Choroid plexus epithelial cell (primary cell): ENCODE measurements around the gene ZNF319.
A peak's percentile ranks its signal among the peaks of the same experiment; 100 is the strongest.

Experiments used
- DNase-seq: peaks from one replicate; pipeline ENCODE4 v3.0.0-alpha.2; 2010; ENCODE audit warnings: low read depth
- H3K4me3 ChIP-seq: 2 replicates; pipeline ENCODE4 v1.5.1; 2011; ENCODE audit warnings: low read depth, mild to moderate bottlenecking, control low read depth, low read length, moderate library complexity
- TF ChIP-seq, protein P1 (sequence below): conservative IDR thresholded peaks from 2 replicates; pipeline ENCODE4 v1.5.1; 2011; ENCODE audit warnings: low read depth, mild to moderate bottlenecking, control low read depth, inconsistent platforms, low read length, moderate library complexity

The ZNF319 gene

DNA sequence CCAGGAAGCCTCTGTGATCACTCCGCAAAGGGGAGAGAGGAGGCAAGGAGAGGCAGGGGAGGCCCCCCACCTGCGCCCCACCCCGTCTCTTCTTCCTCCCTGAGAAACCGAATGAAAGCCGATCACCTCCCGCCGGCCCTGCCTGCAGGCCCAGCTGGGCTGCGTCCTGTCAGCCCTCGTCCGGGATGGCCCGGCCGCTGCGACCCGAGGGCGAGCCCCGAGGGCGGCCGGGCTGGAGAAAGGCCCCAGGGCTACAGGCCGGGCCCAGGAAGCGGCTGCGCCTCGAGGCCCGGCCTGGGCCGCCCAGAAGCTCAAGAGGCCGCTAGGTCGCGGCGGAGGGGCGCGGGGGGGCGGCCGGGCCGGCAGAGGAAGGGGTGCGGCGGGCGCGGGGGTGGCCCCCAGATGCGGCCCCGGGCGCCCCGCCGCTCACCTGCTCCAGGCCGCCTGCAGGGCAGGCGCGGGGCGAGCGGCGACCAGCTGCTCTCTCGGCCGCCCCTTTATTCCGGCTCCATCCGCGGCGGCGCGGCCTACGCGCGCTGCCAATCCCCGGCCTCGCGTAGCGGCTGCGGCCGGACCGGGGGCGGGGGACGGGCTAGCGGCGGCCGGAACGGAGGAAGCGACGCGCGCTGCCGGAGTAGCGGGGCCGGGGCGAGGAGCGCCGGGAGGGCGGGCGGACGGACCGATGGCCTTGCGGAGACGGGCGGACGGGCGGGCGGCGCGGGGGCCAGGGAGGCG is at the start of gene ZNF319:
TSS of gene ZNF319 (minus strand) at position 702 of the 735 bp plus-strand sequence. CDS start 2,407 bp downstream, outside the sequence.
- no peak for DNase-seq

GRCh38 chr16:58049232-58050185 is 49.0 kb upstream of the ZNF319 start:
- TF ChIP-seq, protein P1, sequence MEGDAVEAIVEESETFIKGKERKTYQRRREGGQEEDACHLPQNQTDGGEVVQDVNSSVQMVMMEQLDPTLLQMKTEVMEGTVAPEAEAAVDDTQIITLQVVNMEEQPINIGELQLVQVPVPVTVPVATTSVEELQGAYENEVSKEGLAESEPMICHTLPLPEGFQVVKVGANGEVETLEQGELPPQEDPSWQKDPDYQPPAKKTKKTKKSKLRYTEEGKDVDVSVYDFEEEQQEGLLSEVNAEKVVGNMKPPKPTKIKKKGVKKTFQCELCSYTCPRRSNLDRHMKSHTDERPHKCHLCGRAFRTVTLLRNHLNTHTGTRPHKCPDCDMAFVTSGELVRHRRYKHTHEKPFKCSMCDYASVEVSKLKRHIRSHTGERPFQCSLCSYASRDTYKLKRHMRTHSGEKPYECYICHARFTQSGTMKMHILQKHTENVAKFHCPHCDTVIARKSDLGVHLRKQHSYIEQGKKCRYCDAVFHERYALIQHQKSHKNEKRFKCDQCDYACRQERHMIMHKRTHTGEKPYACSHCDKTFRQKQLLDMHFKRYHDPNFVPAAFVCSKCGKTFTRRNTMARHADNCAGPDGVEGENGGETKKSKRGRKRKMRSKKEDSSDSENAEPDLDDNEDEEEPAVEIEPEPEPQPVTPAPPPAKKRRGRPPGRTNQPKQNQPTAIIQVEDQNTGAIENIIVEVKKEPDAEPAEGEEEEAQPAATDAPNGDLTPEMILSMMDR, result no peak
- no peak overlapping the region for H3K4me3 ChIP-seq
- no peak for DNase-seq

More for the DNA sequence above, at the start of gene ZNF319:
- TF ChIP-seq, protein P1, result no peak
- H3K4me3 ChIP-seq, result peak within 1 kb of the TSS; percentile 95

DNA sequence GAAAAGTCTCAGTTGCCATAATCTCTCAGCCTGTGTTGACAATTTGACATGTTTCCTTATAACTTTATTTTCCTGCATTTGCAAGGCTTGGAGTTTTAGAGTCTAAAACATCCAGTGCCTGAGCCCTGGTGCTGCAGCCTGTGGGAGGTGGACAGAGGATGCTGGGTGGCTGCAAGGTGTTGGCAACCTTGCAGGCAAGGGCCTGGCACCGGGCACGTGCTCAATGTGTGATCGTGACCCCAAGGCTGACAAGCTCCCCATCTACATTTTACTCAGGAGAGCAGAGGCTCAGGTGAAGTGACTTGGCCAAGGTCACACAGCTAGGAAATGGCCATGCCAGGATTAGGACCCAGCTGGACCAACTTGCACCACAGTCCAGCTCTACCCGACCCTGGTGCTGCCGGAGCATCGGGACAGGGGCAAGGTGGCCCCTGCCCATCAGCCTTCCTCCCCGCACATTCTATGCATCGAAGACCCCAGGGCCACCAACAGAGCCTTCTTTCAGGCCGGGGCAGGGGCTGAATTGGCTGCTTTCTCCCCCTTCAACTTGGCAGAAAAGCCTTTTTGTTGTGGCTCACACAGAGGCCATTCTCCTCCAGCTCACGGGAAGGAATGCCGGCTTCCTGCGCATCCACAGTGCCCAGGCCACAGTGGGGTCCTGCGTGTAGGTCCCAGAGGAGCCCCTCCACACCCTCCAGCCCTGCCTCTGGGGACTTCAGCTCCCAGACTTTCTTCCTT is 48.2 kb upstream of the ZNF319 start:
- H3K4me3 ChIP-seq, result no peak overlapping the region
- DNase-seq, result no peak
- TF ChIP-seq, protein P1, result no peak

- H3K4me3 ChIP-seq, result no peak overlapping the region
- DNase-seq, result no peak
- TF ChIP-seq, protein P1, result no peak
Measured at GRCh38 chr16:58047557-58048348, 47.3 kb upstream of the ZNF319 start.

DNA sequence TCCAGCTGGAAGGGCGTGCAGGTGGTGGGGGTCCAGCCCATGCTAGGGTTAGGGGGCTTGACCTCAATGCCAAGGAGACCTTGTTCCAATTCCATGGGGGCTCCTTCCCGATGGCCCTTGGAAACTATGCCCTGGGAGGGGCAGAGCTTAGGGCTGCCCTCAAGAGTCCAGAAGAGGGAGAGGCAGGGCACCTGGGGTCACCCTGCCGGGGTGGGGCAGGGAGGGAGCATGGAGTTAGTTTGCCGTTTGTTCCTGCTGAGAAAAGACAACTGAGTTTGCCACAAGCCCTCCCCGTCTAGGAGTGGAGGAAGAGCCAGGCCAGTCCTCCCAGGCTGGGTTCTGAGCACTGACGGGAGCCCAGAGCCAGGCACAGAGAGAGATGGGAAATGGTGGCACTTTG is 46.5 kb upstream of the ZNF319 start:
- H3K4me3 ChIP-seq, result no peak overlapping the region
- TF ChIP-seq, protein P1, result no peak
- DNase-seq, result no peak
